HG03097 (cell line): ENCODE results near the gene RER1.

ENCODE experiments used
- ATAC-seq: cut with Tn5 transposase; IDR thresholded peaks from one replicate; pipeline ENCODE4 v1.9.1; 2021; ENCODE audit not compliant: unreplicated experiment, low FRiP score

The RER1 gene

DNA sequence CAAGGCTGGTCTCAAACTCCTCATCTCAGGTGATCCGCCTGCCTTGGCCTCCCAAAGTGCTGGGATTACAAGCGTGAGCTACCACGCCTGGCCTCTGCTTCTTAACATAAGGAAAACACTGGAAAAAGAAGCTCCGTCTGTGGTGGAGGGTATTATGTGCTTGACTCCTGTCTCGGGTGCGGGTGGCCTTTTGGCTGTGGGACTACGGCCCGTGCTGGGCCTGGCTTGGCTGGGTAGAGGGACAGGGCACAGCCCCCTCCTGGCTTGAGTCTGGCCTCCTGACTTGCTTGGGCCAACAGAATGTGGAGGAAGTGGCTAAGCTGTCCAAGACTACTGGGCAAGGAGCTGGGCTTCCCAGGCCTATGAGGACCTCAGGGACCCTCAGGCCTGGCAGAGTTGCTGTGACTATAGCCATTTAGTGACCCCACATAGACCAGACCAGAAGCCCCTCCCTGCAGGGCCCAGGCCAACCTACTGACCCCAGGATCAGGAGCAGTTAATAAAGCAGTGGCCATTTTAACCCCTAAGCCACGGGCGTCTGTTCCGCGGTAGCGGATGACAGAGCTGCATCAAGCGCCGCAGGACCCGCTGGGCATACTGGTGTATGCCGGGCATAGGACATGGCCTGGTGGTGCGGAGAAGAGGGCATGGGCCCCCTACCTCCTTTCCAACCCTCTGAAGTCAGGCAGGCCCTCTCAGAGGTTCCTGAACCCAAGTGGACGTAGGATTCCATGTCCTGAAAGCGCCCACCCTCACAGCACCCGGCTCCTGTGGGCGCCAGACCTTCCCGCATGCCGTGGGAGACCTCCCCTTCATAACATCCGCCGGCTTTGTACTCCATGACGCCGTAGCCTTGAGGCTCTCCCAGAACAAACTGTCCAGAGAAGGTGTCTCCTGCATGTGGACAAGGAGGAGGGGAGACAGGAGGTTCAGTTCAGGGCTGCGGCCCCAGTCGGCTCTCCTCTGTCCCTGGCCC, 4.7 kb upstream of the RER1 start:
- no peak for ATAC-seq

DNA sequence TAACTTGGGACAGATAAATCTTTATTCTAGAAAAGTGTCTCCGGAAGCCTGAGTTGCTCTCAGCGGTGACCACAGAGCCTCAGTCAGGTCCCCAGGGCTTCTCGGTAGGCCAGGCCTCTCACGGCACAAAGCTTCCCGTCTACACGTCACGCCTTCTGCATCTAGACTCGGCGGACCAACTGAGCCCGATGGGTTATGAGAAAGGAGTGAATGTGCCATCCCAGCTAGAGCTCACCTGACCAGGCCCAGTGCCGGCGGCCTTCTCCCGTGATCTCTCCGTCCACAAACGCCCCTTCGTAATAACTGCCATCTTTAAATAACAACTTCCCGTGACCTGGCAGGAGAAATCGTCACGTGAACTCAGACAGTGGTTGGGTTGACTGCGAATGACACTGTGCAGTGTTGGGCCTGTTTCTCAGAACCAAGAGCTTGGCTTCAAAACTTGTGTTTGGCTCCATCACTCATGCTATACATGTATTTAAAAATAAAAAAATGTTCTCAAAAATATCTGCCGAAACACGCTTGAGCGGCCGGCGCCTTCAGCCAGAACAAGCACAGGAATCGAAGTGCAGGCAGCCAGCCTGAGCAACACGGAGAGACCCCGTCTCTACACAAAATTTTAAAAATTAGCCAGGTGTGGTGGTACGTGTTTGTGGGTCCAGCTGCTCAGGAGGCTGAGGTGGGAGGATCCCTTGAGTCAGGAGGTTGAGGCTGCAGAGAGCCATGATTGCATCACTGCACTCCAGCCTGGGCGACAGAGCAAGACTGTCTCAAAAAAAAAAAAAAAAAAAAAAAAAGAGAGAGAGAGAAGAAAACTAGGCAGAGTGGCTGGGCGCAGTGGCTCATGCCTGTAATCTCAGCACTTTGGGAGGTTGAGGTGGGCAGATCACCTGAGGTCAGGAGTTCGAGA, 3.4 kb upstream of the RER1 start:
- no peak for ATAC-seq

- no peak for ATAC-seq
These were observed 2.0 kb upstream of the RER1 start for GRCh38 chr1:2389644-2390043.

- peak; percentile 17 for ATAC-seq
These were observed 379 bp downstream of the RER1 start for GRCh38 chr1:2391931-2392509.

- no peak for ATAC-seq
These were observed 1.0 kb downstream of the RER1 start for GRCh38 chr1:2392686-2393085.

GRCh38 chr1:2393471-2393877, 1.8 kb downstream of the RER1 start:
- no peak for ATAC-seq

DNA sequence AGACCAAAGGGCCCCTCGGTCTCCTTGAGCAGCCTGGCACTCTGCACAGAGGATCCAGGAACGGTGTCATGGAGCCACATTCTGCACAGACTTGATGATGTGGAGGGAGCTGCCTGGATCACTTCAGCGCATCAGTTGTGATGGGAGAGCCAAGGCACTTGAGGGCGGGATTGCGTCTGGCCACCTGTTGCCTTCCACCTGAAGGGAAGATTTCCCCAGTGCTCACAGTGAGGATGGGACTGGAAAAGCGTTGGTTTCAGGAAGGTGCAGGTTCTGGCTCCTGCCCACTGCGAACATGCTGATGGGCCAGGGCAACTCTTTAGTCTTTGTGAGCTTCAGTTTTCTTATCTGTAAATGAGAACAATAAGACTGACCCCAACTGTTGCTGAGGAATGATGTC, 2.6 kb downstream of the RER1 start:
- no peak for ATAC-seq

DNA sequence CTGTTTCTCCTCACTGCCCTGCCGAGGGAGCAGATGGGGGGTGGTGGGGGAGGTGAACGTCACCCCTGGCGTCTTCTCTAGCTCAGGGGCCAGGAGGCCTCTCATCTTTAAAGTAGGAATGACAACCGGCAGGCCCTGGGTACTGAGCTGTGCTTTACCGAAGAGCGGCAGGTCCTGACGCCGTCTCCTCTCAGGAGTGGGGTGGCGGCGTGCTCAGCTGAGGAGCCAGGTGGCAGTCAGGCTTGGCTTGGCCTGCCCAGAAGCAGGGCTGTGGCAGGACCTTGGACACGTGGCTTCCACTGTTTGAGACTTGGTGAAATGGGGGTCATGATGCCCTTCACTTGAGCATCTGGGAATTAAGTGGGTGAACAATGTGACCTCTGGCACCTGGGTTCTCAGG, 3.1 kb downstream of the RER1 start:
- no peak for ATAC-seq

DNA sequence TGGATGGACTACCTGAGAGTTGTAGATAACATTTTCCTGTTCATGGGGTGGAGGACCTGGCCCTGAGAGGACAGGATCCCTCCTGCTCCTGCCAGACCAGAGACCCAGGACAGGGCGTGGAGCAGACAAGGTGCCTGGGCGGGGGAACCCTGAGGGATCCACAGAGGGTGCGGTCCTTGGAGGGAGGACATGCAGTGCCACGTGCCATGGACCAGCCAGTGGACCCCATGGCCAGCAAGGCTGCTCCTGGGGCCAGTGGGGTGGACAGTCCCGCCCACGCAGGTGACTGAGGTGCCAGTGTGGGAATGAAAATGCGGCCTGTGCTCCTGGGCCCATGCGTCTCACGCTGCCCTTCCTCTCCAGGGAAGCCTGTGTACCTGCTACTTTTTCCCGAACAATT, 3.6 kb downstream of the RER1 start:
- no peak for ATAC-seq

- ATAC-seq: no peak
These were observed 4.4 kb downstream of the RER1 start for GRCh38 chr1:2396059-2396458.

GRCh38 chr1:2396476-2396875, 4.8 kb downstream of the RER1 start:
- no peak for ATAC-seq

DNA sequence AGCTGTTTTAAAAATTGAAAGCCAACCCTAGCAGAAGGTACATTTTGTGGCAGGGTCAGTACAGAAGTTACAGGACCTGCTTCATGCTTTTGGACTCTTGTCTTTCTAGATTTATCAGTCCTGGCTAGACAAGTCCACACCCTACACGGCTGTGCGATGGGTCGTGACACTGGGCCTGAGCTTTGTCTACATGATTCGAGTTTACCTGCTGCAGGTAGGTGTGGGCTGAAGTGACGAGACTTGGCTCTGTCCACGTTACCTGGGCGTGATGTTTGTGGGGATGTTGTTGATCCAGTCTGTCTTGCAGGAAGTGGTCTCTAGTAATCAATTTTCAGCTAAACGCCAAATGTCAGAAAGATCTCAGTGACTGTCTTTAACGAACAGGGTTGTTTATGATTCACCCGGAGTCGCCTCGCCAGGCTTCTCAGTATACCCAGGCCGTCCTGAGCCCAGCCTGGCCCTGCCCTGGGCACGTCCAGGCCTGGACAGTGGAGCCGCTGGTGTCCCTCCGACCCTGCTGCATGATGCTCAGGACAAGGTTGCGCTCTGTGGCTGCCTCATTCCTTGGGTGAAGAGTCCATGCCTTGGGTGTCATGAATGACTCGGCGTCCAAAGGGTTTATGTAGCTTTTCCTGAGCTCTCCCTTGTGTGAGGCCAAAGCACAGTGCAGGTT, 5.5 kb downstream of the RER1 start:
- ATAC-seq: no peak

GRCh38 chr1:2398871-2399270, 7.2 kb downstream of the RER1 start:
- ATAC-seq: no peak

DNA sequence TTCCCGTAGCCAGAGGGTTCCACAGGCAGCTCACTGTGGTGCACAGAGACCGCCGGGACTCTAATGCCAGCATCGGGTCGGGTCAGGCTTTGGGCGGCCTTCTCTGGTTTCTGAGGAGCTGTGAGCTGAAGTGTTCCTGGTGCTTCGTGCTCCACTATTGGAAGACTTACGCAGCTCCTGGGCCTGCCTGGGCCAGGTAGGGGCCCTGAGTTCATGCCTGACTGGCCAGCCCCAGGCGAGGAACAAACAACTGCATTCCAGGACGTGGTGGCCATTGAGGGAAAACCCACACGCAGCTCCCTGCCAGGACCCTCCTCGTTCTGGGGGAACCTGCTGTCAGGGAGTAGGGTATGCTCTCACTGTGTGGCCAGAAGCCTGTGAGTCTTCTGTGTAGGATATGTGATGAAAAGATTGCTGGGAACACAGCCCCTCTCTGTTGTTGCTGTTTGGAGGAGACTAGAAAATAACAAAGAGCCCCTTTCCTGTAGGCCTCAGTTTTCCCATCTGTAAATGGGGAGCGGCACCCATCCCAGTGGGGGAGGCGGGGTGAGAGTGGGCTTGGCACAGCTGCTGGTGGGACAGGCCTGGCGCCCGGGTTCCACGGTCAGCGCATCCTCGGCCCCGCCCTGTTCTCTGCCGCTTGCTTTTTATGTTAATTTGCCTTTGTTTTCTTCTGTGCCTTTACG, 8.4 kb downstream of the RER1 start:
- no peak for ATAC-seq

- no peak for ATAC-seq
These were observed 8.9 kb downstream of the RER1 start for GRCh38 chr1:2400576-2400909.

DNA sequence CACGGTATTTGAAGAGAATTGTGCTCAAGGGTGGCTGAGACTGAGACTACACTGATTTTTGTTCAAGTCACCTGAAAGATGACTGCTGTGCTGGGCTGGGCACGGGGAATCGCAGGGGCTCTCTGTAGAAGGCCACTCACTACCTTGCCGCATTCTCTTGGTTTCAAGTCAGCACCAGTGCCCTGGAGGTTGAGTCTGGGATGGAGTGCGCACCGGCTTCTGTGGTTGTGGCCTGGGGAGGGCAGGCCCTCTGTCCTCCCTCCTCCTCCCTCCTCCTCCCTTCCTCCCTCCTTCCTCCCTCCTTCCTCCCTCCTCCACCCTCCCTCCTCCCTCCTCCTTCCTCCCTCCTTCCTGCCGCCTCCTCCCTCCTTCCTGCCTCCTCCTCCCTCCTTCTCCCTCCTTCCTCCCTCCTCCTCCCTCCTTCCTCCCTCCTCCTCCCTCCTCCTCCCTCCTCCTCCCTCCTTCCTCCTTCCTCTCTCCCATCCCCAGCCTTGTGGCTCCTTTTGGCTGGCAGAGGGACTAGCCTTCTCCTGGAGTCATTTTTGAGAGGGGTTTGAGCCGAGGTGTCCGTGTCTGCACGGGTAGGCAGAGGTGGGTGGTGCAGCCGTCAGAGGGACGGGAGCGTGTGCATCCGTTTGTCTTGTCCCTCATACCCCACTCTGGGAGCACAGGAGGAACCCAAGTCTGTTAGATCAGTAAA, 9.5 kb downstream of the RER1 start:
- no peak for ATAC-seq

- ATAC-seq: no peak
These were observed 10.8 kb downstream of the RER1 start for GRCh38 chr1:2402420-2402819.

DNA sequence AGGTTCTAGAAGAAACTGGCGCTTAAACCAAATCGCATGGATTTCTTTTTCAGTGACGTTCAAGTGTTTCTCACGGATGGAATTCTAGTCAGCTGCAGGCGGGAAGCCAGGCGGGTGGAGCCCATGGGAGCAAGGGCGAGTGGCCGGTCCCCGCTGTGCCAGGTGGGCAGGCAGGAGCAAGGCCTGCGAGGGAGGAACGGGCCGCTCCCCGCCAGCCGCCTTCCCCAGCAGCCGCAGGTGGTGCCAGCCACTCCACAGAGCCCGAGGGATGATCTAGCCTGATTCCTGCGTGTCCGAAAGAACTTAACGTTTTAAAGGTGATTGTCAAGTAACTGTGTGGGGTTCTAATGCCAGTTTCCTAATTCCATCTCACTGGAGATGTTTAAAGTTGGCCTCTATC, 11.6 kb downstream of the RER1 start:
- ATAC-seq: no peak

DNA sequence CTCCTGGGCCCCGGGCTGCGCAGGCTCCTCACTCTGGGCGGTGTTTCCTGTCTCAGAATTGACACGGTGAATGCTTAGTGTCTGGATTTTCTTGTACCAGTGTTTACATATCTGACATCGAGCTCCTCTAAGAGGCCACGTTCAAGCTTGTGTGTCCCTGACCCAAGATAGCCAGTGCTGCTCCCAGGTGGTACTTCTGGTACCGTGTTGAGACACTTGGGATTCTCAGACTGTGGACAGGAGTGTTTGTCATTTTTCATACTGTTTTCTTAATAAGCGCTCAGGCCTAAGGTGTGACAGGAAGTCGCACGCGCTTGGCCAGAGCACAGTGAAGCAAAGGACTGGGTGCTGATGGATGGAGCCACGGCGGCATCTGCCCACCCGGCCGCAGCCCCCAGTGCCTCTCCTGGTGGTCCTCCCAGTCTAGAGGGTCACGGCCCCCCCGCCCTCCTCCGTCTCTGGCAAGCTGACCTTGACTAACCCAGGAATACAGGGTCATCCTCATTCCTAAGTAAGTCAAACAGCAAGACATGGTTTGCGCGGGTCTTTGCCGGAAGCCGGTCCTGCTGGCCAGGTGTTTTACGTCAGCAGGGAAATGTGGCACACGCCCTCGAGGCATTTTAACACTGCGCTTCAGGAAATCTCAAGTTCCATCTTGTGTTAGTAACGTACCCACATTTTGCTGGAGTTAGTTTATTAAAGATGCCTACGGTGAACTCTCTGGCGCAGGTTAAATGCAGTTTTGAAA, 12.7 kb downstream of the RER1 start:
- ATAC-seq: no peak
